GM12874 (cell line): Measurements from ENCODE around the gene AACS.

Experiments used
- TF ChIP-seq, protein P1 (sequence below): IDR thresholded peaks from 2 replicates; pipeline ENCODE4 v1.5.1; 2011; ENCODE audit warnings: low read depth, mild to moderate bottlenecking, control low read depth, low read length, moderate library complexity; ENCODE audit not compliant: insufficient read depth

The AACS gene

DNA sequence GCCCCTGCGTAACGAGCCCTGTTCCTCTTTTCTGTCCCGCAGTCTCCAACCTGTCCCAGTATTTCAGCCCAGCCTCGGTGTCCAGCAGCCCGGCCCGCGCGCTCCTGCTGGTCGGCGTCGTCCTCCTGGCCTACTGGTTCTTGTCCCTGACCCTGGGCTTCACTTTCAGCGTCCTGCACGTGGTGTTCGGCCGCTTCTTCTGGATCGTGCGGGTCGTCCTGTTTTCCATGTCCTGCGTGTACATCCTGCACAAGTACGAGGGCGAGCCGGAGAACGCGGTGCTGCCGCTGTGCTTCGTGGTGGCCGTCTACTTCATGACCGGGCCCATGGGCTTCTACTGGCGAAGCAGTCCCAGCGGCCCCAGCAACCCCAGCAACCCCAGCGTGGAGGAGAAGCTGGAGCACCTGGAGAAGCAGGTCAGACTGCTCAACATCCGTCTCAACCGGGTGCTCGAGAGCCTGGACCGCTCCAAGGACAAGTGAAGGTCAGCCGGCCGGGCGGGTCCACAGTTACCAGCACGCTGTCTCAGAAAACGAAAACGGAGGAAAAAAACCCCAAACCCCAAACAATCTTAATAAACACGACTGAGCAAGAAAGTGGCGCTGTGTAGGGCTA lies 40.2 kb upstream of the AACS start:
- TF ChIP-seq, protein P1, sequence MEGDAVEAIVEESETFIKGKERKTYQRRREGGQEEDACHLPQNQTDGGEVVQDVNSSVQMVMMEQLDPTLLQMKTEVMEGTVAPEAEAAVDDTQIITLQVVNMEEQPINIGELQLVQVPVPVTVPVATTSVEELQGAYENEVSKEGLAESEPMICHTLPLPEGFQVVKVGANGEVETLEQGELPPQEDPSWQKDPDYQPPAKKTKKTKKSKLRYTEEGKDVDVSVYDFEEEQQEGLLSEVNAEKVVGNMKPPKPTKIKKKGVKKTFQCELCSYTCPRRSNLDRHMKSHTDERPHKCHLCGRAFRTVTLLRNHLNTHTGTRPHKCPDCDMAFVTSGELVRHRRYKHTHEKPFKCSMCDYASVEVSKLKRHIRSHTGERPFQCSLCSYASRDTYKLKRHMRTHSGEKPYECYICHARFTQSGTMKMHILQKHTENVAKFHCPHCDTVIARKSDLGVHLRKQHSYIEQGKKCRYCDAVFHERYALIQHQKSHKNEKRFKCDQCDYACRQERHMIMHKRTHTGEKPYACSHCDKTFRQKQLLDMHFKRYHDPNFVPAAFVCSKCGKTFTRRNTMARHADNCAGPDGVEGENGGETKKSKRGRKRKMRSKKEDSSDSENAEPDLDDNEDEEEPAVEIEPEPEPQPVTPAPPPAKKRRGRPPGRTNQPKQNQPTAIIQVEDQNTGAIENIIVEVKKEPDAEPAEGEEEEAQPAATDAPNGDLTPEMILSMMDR = no peak

DNA sequence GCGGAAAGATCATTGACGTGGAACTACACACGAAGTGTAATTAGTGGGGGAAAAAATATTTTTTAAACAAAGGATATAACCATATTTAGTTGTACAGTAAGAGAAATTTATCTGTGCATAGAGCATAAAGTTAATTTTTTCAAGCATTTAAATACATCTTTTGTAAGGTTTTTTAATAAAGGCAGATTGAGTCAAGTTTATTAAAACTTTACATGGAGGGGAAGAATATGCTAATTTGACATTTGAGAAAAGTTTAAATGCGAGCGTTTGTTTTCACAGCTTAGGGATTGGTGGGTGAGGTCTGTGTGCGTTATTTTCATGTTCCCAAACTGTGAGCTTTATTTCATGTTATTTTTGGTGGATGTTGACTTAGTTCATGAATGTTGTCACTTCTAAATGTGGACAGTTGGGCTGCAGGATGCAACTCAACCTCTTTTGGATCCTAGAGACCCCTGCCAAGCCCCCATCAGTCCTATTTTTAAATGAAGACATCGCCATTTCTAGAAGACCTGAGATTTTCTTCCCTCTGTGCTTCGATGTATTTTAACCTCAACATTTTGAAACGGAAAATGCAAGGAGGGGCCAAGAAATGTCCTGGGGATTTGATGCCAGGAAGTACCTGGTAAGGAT lies 39.5 kb upstream of the AACS start:
- TF ChIP-seq, protein P1 = no peak

DNA sequence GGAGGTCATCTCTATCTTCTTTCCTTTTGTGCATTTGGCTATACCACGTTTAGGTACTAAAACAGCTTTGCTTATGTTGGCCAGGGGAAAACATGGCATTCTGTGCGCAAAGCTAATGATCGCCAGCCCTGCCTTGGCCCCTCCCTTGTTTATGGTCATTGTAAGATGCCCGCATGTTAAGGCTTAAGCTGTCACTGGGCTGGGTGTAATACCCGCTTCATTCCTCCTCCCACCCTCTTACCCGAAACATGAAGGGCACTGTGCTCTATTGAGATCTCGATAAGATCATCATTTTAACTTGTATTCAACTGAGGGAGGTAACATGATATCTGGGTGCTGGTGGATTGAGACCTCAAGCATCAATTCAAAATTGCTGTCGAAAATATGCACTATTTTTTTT lies 37.1 kb upstream of the AACS start:
- TF ChIP-seq, protein P1 = no peak

DNA sequence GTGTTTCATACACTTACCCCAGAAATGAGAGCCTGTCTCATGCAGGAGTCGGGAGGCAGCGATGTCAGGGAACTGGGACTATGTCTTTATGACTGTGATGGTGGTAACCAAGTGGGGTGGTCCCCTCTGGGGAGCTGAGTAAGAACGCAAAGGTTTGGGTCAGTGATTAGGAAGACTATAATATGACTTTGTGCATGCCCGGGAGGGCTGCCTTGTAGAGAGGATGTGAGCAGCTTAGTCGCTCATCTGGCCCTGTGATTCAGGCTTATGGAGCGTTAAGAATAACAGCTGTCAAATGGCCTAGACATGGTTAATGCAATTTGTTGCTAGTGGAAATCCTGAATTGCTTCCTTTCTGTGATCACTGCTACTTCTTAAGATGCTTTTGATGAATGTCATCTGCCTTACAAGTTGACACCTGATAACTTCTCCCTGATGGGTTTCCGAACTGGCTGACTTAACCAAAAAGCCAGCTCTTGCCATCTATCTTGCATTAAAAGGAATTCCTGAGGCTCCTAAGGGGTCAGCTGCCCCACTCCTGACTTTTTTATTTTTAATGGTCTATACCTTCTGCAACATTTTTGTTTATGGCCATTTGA lies 35.4 kb upstream of the AACS start:
- TF ChIP-seq, protein P1 = no peak

GRCh38 chr12:125032466-125033152 lies 32.6 kb upstream of the AACS start:
- TF ChIP-seq, protein P1 = no peak

DNA sequence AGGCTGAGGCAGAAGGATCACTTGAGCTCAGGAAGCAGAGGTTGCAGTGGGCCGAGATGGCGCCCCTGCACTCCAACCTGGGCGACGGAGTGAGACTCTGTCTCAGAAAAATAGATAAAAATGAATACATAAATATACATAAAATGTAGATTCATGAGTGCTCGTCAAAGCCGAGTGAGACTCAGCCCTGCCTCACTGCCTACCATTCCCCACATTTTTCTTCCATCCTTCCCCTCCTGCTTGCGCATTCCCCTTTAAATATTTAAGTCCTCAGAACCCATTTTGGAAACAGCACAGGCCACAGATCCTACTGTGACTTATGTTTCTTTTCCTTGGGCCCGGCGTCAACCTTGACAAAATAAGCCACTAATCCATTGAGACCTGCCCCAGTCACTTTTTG lies 31.9 kb upstream of the AACS start:
- TF ChIP-seq, protein P1 = no peak

DNA sequence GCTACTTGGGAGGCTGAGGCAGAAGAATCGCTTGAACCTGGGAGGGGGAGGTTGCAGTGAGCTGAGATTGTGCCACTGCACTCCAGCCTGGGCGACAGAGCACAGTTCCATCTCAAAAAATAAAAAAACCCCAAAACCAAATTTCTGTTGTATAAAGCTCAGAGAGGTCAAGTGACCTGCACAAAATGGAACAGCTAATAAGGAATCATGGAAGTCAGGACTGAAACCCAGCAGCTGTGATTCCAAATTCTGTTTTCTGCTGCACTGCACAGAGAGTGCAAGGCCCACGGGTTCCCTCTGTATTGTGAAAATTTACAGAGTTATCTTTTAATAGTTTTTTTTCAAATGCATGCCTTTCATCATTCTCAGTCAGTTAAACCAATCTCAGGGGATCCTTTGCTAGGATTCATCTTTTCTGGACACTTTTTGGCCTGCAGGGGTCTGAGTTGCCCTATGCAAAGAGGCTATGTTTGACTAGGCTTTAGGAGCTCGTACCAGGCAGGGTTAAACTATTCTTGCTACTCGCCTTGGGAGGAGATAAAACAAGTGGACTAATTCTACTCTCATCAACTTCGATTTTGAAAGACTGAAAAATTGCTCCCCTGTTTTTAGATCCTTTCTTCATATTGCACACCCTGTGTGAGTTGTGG lies 26.1 kb upstream of the AACS start:
- TF ChIP-seq, protein P1 = no peak
